BJ (cell line): Measurements from ENCODE around the gene INPP5A. TPM values are rescaled to one million over a fixed set of nuclear protein-coding genes. Genes with fewer than 3 reads are reported as not detected.
A peak's percentile ranks its signal among the peaks of the same experiment; 100 is the strongest.

Source experiments
- CTCF ChIA-PET: fragments of 350-600 bp; formaldehyde crosslinking; extraction: SDS; loops from one replicate; lab custom pipeline; 2021; ENCODE audit warnings: antibody characterized with exemption, inconsistent platforms; lab: Yijun Ruan, JAX
- POLR2A ChIA-PET: fragments of 300-600 bp; sonication (Branson Sonifier 250); formaldehyde crosslinking; extraction: SDS; loops from one replicate; lab custom pipeline; 2021; ENCODE audit warnings: antibody characterized with exemption; lab: Charles Lee
- DNase-seq: peaks from one replicate; pipeline ENCODE4 v3.0.0-alpha.2; 2011; ENCODE audit warnings: low read depth
- H3K27me3 ChIP-seq: 2 replicates; pipeline ENCODE4 v1.6.0; 2011; ENCODE audit warnings: low read length; ENCODE audit not compliant: control insufficient read depth, insufficient read depth
- H3K36me3 ChIP-seq: 2 replicates; pipeline ENCODE4 v1.5.1; 2011; ENCODE audit warnings: low read length; ENCODE audit not compliant: control insufficient read depth, insufficient read depth
- H3K4me3 ChIP-seq: 2 replicates; pipeline ENCODE4 v1.5.1; 2011; ENCODE audit warnings: low read depth, mild to moderate bottlenecking, control low read depth, low read length
- CTCF ChIP-seq: IDR thresholded peaks from 2 replicates; pipeline ENCODE4 v1.5.1; 2011; ENCODE audit warnings: low read depth, mild to moderate bottlenecking, control low read depth, inconsistent platforms, low read length, moderate library complexity; ENCODE audit not compliant: insufficient read depth
- polyA plus RNA-seq: library from polyadenylated mRNA; depleted of rRNA; stranded (reverse); fragments of >200 nt; gene quantifications from 2 replicates; pipeline ENCODE4 v1.2.3, GENCODE V29; 2011

The INPP5A gene
- polyA plus RNA-seq, 1 experiment: 60.1 TPM

GRCh38 chr10:132535065-132535651 is 2.4 kb upstream of the INPP5A start:
- no peak for TF ChIP-seq CTCF
- POLR2A ChIA-PET: no interaction called here
- Histone ChIP-seq H3K36me3 (no peaks in the 10 kb centered on the region), H3K4me3 (no peak overlapping the region), H3K27me3 (no peaks in the 10 kb centered on the region)
- DNase-seq: no peak
- CTCF ChIA-PET: no interaction called here

DNA sequence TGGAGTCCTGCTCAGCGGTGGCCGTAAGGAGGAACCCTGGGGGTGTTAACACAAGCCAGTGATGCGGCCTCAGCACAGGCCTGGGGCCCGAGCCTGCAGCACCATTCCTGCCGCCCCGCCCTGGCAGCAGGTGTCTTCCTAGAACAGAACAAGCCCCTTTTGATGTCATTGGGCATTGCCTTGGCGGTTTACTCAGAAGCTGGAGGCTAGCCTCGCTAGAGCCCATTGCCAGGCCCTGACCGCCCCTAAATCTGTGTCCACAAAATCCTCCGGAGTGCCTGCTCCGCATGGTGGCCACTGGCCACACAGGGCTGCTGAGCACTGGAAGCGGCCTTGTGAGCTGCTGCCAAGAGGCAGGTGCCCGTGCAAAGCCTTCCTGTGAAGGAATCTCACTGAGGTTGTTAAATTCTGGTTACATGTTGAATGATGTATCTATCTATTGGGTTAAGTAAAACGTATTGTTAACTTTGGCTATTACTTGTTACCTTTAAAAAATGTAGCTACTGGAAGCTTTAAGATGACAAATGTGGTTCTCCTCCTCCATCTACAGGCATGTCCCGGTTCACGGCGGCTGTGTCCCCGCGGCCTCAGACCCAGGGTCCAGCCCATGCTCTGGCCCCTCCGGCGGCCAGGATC is 1.2 kb upstream of the INPP5A start:
- CTCF ChIA-PET: interaction anchor here (0.7 to 1.0 kb wide), 3 partner anchors 72 to 97 kb away, joined by 3 to 7 read pairs (median 4); no protein-coding TSS in a partner anchor
- H3K36me3 ChIP-seq: no peaks in the 10 kb centered on the region; the same call in 1 of the 2 replicates
- POLR2A ChIA-PET: interaction anchor here (1.1 kb wide), 1 partner anchor 10 kb away, joined by 5 read pairs; no protein-coding TSS in a partner anchor
- no peak for DNase-seq
- H3K27me3 ChIP-seq: no peaks in the 10 kb centered on the region
- no peak for TF ChIP-seq CTCF
- H3K4me3 ChIP-seq: peak overlapping the region; percentile 77

DNA sequence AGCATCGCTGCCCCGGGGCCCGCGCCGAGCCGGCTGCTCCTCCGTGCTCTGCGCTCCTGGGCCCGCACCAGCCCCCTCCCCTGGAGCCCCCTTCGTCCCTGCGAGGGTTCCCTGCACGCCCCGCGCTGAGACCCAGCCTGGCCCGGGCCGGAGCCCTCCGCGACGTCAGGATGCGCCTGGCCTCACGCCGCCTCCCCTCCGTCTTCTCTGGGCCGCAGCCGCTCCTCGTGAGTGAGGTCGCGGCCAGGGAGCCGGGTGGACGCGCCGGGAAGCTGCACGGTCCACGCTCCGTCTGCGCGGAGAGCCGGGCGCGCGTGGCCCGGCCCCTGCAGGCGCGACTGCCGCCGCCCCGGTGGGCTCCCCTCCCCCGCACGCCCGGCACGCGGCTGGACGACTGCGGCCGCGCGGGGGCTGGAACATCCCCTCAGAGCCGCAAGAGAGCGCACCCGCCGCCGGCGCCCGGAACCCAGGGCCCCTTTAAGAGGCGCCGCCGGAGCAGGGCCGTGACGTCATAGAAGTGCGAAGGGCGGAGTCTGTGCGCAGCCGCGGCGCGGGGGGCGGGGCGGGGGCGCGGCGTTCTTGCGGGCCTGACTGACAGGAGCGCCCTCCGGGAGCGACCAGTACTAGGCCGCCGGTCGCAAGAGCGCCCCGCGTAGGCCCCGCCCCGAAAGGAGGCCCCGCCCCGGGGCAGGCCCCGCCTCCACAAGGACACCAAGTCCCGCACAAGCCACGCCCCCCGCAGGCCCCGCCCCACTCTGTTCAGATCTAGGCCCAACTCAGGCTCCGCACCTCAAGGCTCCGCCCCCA is 507 bp upstream of the INPP5A start:
- peak; percentile 24; the same call in 1 of the 2 replicates for TF ChIP-seq CTCF
- H3K4me3 ChIP-seq: peak overlapping the region; percentile 77
- no peaks in the 10 kb centered on the region for H3K27me3 ChIP-seq
- POLR2A ChIA-PET: interaction anchor here (1.1 kb wide), 1 partner anchor 11 kb away, joined by 5 read pairs; no protein-coding TSS in a partner anchor
- H3K36me3 ChIP-seq: no peaks in the 10 kb centered on the region; the same call in 1 of the 2 replicates
- DNase-seq: peak; percentile 97
- CTCF ChIA-PET: interaction anchor here (0.7 to 1.0 kb wide), 2 partner anchors 73 to 77 kb away, joined by 4 to 7 read pairs; no protein-coding TSS in a partner anchor

DNA sequence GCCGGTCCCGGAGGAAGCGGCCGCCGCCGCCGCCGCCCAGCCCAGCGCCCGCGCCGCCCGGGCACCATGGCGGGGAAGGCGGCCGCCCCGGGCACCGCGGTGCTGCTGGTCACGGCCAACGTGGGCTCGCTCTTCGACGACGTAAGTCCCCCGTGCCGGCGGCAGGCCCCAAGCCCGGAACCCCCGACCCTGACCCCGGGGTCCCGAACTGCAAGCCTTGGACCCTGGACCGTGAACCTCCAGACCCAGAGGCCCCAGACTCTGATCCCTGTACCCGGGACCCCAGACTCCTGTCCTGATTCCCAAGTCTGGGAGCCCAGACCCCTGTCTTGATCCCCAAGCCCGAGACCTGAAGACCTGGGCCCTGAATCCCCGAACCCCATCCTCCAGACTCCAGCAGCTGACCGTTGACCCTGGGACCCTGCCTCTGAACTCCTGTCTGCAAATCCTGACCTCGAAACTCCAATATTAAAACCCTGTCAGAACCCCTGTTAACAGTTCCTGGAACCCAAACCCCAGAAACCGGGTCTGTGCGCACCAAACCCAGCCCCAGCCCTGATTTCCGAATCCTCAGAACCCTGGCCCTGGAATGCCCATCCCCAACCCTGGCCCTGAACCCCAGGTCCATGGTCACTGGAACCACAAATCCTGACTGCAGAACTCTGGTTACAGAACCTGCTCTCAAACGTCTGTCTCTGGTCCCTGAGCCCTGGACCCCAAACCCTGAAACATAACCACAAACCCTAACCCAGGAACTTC is 623 bp downstream of the INPP5A start:
- H3K27me3 ChIP-seq: no peaks in the 10 kb centered on the region
- ChIA-PET POLR2A (no interaction called here), CTCF (interaction anchor here (1.2 to 3.1 kb wide), 2 partner anchors 79 to 98 kb away, joined by 3 to 19 read pairs; no protein-coding TSS in a partner anchor)
- TF ChIP-seq CTCF: no peak
- no peak for DNase-seq
- H3K4me3 ChIP-seq: peak overlapping the region; percentile 65
- no peaks in the 10 kb centered on the region; the same call in 1 of the 2 replicates for H3K36me3 ChIP-seq
